ENCODE measurements around the gene CMTM3. TPM values are rescaled to one million over a fixed set of nuclear protein-coding genes. Genes with fewer than 3 reads are reported as not detected.

The CMTM3 gene
- total RNA-seq, 1 donor from 2014 or later, result 18.3 TPM

DNA sequence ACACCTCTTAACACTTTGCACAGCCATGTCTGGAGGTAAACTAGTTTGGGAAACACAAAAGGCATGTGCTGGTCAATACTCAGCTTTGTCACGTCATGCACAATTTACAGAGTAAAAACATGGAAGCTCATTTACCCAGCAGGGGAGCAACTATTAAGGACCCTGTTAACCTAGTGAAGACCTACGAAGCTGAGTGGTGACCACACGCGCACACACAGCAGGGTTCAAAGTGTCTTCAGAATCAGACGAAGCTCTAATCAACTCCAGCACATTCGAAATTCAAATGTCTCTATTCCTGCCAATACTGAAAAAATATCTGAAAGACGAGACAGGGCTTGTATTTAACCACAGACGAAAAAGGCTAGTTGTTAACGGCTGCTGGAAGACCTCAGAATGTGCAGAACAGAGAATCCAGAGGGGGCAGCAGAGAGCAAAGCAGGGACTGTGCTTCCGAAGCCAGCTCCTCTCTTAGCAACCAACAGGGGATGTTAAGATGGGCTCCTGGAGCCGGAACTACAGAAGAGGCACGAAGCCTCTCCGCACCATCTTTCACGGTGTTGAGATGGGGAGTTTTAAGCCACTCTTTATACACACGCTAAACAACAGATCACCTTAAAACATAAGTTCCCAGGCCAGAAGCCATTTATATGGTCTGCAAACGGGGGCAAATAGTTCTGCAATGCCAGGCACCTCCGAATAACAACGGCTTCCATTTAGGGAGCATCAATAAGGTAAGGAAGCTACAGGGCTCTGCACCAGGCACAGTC, 46.4 kb downstream of the CMTM3 start:
- Histone ChIP-seq H3K4me3 (peak overlapping the region; percentile 34), H3K36me3 (no peaks in the 10 kb centered on the region), H3F3A (ENCODE audit: low read depth) (peaks cover 4% of the 10 kb centered on the region), H3K9me3 (ENCODE audit: low read depth) (no peaks in the 10 kb centered on the region), H4K20me1 (ENCODE audit: low read depth) (no peaks in the 10 kb centered on the region), H3K79me2 (ENCODE audit: low read depth) (no peaks in the 10 kb centered on the region), H3K9ac (no peak overlapping the region), H3K27ac (no peak overlapping the region), H3K4me1 (peaks cover 15% of the 10 kb centered on the region), H2AFZ (replicated peaks) (peak overlapping the region; percentile 97), H3K4me2 (peak overlapping the region; percentile 74), H3K27me3 (no peaks in the 10 kb centered on the region)
- TF ChIP-seq EZH2 (IDR thresholded peaks at IDR 0.05) (no peak), CTCF (IDR thresholded peaks at IDR 0.05) (peak; percentile 96)
- no peak overlapping the region for H3K27ac Mint-ChIP-seq
- H3K36me3 Mint-ChIP-seq, result no peaks in the 10 kb centered on the region
- peak overlapping the region; percentile 76 for H3K4me3 Mint-ChIP-seq
- H3K9me3 Mint-ChIP-seq, result no peaks in the 10 kb centered on the region
- peak; percentile 89 for DNase-seq (ENCODE audit: low spot score)
- H3K27me3 Mint-ChIP-seq (ENCODE audit: insufficient read depth, low read depth), result peaks cover 2% of the 10 kb centered on the region
- peaks cover 11% of the 10 kb centered on the region for H3K4me1 Mint-ChIP-seq

- Mint-ChIP-seq H3K9me3 (no peaks in the 10 kb centered on the region), H3K27ac (no peak overlapping the region), H3K4me3 (peak overlapping the region; percentile 76), H3K4me1 (peaks cover 11% of the 10 kb centered on the region), H3K36me3 (no peaks in the 10 kb centered on the region), H3K27me3 (ENCODE audit: insufficient read depth, low read depth) (peaks cover 2% of the 10 kb centered on the region)
- Histone ChIP-seq H3K4me1 (peaks cover 15% of the 10 kb centered on the region), H3K27ac (no peak overlapping the region), H3K4me3 (peak overlapping the region; percentile 34), H3K9ac (no peak overlapping the region), H4K20me1 (ENCODE audit: low read depth) (no peaks in the 10 kb centered on the region), H3F3A (ENCODE audit: low read depth) (peaks cover 4% of the 10 kb centered on the region), H2AFZ (replicated peaks) (peak overlapping the region; percentile 97), H3K36me3 (no peaks in the 10 kb centered on the region), H3K27me3 (no peaks in the 10 kb centered on the region), H3K79me2 (ENCODE audit: low read depth) (no peaks in the 10 kb centered on the region), H3K9me3 (ENCODE audit: low read depth) (no peaks in the 10 kb centered on the region), H3K4me2 (peak overlapping the region; percentile 74)
- TF ChIP-seq CTCF (IDR thresholded peaks at IDR 0.05) (no peak), EZH2phosphoT487 (IDR thresholded peaks at IDR 0.05) (no peak), EZH2 (IDR thresholded peaks at IDR 0.05) (no peak)
- DNase-seq (ENCODE audit: low spot score), result no peak
Observed at GRCh38 chr16:66651474-66651765, 46.9 kb downstream of the CMTM3 start.

DNA sequence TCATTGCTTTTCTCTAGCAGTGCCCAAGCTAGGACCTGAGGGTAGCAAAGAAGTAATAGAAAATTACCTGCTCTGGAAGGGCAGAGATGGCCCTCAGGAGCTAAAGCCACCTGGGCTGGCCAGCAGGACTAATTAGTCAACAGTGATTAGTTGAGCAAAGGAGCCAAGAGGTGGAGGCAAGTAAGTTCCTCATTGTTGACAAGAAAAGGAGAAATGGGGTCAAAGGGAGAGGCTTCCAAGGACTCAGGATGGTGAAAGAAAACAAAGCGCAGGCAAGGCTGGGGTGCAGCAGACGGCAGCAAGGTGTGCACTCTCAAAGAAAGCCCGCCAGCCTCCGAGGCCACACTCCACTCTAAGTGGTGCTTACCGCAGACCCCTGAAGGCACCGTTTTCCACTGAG, 47.5 kb downstream of the CMTM3 start:
- Histone ChIP-seq H3K79me2 (ENCODE audit: low read depth) (no peaks in the 10 kb centered on the region), H3F3A (ENCODE audit: low read depth) (peaks cover 4% of the 10 kb centered on the region), H2AFZ (replicated peaks) (no peak overlapping the region), H3K36me3 (no peaks in the 10 kb centered on the region), H3K4me1 (peaks cover 15% of the 10 kb centered on the region), H3K4me2 (peak overlapping the region; percentile 74), H3K4me3 (no peak overlapping the region), H3K27ac (no peak overlapping the region), H3K9me3 (ENCODE audit: low read depth) (no peaks in the 10 kb centered on the region), H3K27me3 (no peaks in the 10 kb centered on the region), H4K20me1 (ENCODE audit: low read depth) (no peaks in the 10 kb centered on the region), H3K9ac (no peak overlapping the region)
- Mint-ChIP-seq H3K27ac (no peak overlapping the region), H3K27me3 (ENCODE audit: insufficient read depth, low read depth) (peaks cover 2% of the 10 kb centered on the region), H3K4me3 (no peak overlapping the region), H3K4me1 (peaks cover 11% of the 10 kb centered on the region), H3K36me3 (no peaks in the 10 kb centered on the region), H3K9me3 (no peaks in the 10 kb centered on the region)
- no peak for DNase-seq (ENCODE audit: low spot score)
- TF ChIP-seq EZH2phosphoT487 (IDR thresholded peaks at IDR 0.05), result no peak

DNA sequence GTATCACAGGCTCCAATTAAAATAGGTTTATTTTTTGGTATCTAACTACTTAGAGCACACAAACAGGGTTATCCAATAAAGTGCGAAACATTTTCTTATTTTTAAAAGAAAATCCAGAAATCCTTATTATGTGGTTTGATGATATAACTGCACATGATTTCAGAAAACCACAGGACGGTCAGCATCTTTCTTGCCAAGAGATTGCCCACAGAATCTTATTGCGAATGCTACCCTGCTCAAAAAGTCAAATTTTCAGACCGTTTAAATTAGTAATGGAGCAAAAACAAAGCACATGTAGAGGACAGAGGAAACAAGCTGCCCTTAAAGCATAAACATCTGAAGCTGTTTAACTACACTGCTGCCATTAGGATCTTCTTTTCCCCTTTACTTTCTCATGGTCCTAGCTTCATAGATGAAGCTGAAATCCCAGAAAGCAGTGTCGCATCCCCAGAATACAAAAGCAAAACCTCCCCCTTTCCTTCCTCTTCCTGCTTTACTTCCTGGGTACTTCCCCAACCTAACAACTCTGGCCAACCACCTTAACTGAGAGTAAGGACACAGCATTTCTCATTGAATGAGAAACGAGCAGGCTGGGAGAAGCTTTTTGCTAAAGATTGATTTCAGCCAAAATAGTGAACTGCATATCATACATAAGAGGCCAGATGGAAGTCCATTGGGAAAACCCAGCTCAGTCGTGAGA, 48.3 kb downstream of the CMTM3 start:
- Mint-ChIP-seq H3K27ac (no peak overlapping the region), H3K36me3 (no peaks in the 10 kb centered on the region), H3K27me3 (ENCODE audit: insufficient read depth, low read depth) (peaks cover 2% of the 10 kb centered on the region), H3K9me3 (no peaks in the 10 kb centered on the region), H3K4me3 (no peak overlapping the region), H3K4me1 (peaks cover 11% of the 10 kb centered on the region)
- H2AFZ ChIP-seq (replicated peaks), result no peak overlapping the region
- no peak overlapping the region for H3K27ac ChIP-seq
- H3K4me1 ChIP-seq, result peaks cover 15% of the 10 kb centered on the region
- H3K9me3 ChIP-seq (ENCODE audit: low read depth), result no peaks in the 10 kb centered on the region
- H3K27me3 ChIP-seq, result no peaks in the 10 kb centered on the region
- no peak overlapping the region for H3K9ac ChIP-seq
- no peaks in the 10 kb centered on the region for H3K79me2 ChIP-seq (ENCODE audit: low read depth)
- no peak overlapping the region for H3K4me3 ChIP-seq
- peaks cover 4% of the 10 kb centered on the region for H3F3A ChIP-seq (ENCODE audit: low read depth)
- no peak for TF ChIP-seq EZH2phosphoT487 (IDR thresholded peaks at IDR 0.05)
- TF ChIP-seq CTCF (IDR thresholded peaks at IDR 0.05), result no peak
- TF ChIP-seq EZH2 (IDR thresholded peaks at IDR 0.05), result no peak
- H3K36me3 ChIP-seq, result no peaks in the 10 kb centered on the region
- DNase-seq (ENCODE audit: low spot score), result no peak
- no peaks in the 10 kb centered on the region for H4K20me1 ChIP-seq (ENCODE audit: low read depth)
- H3K4me2 ChIP-seq, result no peak overlapping the region
